Calu3 (cell line): ENCODE measurements around the gene KCNT1. TPM values are rescaled to one million over a fixed set of nuclear protein-coding genes. Genes with fewer than 3 reads are reported as not detected.

ENCODE experiments used
- BruUV-seq: library from RNA; stranded (reverse); fragments of 400-500 nt; replicated peaks from 2 replicates; lab custom pipeline; 2021; lab: Mats Ljungman, UMichigan
- CTCF ChIA-PET: fragments of 300-600 bp; sonication (Branson Sonifier 250); formaldehyde crosslinking; loops from one replicate; lab custom pipeline; 2022; ENCODE audit warnings: antibody characterized with exemption; lab: Charles Lee
- DNase-seq: peaks from one replicate; pipeline ENCODE4 v3.0.0; 2022
- H3K27ac Mint-ChIP-seq: one replicate; pipeline ENCODE4 v1.8.0; 2022; ENCODE audit warnings: mixed read lengths; ENCODE audit not compliant: unreplicated experiment
- H3K27me3 Mint-ChIP-seq: one replicate; pipeline ENCODE4 v1.8.0; 2022; ENCODE audit warnings: mixed read lengths; ENCODE audit not compliant: unreplicated experiment
- H3K36me3 Mint-ChIP-seq: one replicate; pipeline ENCODE4 v1.8.0; 2022; ENCODE audit warnings: mild to moderate bottlenecking, moderate library complexity, mixed read lengths; ENCODE audit not compliant: insufficient read depth, unreplicated experiment
- H3K4me1 Mint-ChIP-seq: one replicate; pipeline ENCODE4 v1.8.0; 2022; ENCODE audit warnings: mild to moderate bottlenecking, low read depth, mixed read lengths; ENCODE audit not compliant: unreplicated experiment
- H3K4me3 Mint-ChIP-seq: one replicate; pipeline ENCODE4 v1.8.0; 2022; ENCODE audit warnings: mild to moderate bottlenecking, low read depth, moderate library complexity, mixed read lengths; ENCODE audit not compliant: unreplicated experiment
- H3K9me3 Mint-ChIP-seq: one replicate; pipeline ENCODE4 v1.8.0; 2022; ENCODE audit warnings: low read depth, mixed read lengths; ENCODE audit not compliant: unreplicated experiment
- intact Hi-C: fragments of 100-400 bp; cut with micrococcal nuclease; formaldehyde crosslinking; loops from one replicate; pipeline ENCODE4 v1.10.0; 2022; ENCODE audit not compliant: unreplicated experiment
- total RNA-seq: library from RNA; stranded (reverse); gene quantifications from 2 replicates; pipeline ENCODE4 v1.2.3, GENCODE V29; 2022
- TF ChIP-seq, protein P1 (sequence below): fragments of 200-600 bp; IDR thresholded peaks from one replicate; pipeline ENCODE4 v1.8.0; 2022; ENCODE audit warnings: antibody characterized with exemption; ENCODE audit not compliant: unreplicated experiment

Gene KCNT1
- total RNA-seq, 1 experiment from 2014 or later = not detected

DNA sequence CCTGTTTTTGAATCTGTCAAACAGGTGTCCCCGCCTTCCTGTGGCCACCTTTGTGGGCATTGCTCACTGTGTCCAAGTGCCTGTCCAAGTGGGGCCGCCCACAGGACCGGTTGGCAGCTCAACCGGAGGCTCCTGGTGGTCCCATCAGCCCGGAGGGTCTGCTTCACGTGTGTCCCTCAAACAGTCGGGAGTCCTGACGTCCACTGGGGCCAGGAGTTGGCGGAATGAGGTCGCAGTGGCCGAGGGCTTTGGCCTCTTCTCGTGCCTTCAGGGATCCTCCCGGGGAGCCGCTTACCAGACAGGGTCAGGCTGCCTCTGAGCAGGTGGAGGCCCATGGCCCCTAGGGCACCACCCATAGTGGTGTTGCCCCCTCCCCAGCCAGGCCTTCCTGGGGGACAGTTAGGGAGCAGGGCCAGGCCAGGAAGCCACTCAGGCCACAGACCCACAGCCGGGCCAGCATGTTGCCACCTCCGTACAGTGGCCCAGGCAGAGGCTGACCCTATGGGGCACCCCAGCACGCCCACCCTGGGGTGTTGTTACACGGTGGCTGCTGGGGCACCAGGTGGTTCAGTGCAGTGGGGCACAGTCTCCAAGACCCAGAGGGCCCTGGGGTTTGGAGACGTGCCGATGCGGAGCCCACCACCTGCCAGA lies 69.5 kb downstream of the KCNT1 start:
- no peak for DNase-seq
- TF ChIP-seq, protein P1, sequence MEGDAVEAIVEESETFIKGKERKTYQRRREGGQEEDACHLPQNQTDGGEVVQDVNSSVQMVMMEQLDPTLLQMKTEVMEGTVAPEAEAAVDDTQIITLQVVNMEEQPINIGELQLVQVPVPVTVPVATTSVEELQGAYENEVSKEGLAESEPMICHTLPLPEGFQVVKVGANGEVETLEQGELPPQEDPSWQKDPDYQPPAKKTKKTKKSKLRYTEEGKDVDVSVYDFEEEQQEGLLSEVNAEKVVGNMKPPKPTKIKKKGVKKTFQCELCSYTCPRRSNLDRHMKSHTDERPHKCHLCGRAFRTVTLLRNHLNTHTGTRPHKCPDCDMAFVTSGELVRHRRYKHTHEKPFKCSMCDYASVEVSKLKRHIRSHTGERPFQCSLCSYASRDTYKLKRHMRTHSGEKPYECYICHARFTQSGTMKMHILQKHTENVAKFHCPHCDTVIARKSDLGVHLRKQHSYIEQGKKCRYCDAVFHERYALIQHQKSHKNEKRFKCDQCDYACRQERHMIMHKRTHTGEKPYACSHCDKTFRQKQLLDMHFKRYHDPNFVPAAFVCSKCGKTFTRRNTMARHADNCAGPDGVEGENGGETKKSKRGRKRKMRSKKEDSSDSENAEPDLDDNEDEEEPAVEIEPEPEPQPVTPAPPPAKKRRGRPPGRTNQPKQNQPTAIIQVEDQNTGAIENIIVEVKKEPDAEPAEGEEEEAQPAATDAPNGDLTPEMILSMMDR = no peak
- intact Hi-C loops = no loop called here
- Mint-ChIP-seq H3K4me1 (no peaks in the 10 kb centered on the region), H3K9me3 (no peaks in the 10 kb centered on the region), H3K36me3 (peaks cover 3% of the 10 kb centered on the region), H3K27ac (no peak overlapping the region), H3K4me3 (no peak overlapping the region), H3K27me3 (peaks cover 10% of the 10 kb centered on the region)
- CTCF ChIA-PET = no interaction called here
- no TSS peak for BruUV-seq

DNA sequence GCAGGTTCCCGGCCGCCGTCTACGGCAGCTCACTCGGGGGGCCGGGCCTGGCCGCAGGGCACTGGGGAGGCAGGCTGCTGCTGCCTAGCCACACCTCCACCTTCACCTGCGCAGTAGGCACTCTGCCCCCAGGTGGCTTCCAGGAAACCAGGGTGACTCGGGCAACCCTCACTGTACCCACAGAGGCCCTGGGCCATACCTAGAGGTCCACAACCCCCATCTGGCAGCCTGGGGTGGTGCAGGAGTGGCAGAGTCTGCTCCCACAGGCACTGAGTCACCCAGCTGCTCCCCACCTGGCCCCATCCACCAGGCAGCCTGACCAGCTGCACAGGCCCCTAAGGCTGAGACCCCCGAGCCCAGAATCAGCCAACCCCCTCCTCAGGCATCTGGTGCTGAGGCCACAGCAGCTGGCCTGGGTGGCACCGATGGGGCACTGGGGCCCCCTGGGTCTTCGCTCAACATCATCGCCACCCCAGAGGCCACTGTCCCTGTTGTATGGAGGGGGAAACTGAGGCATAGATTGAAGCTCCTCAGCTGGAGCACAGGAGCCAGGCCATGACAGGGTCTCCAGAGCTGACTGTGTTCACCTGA lies 70.2 kb downstream of the KCNT1 start:
- Mint-ChIP-seq H3K4me1 (no peaks in the 10 kb centered on the region), H3K4me3 (no peak overlapping the region), H3K27ac (no peak overlapping the region), H3K9me3 (no peaks in the 10 kb centered on the region), H3K36me3 (peaks cover 3% of the 10 kb centered on the region), H3K27me3 (peaks cover 10% of the 10 kb centered on the region)
- CTCF ChIA-PET = no interaction called here
- intact Hi-C loops = no loop called here
- TF ChIP-seq, protein P1 = no peak
- DNase-seq = no peak
- BruUV-seq = no TSS peak

DNA sequence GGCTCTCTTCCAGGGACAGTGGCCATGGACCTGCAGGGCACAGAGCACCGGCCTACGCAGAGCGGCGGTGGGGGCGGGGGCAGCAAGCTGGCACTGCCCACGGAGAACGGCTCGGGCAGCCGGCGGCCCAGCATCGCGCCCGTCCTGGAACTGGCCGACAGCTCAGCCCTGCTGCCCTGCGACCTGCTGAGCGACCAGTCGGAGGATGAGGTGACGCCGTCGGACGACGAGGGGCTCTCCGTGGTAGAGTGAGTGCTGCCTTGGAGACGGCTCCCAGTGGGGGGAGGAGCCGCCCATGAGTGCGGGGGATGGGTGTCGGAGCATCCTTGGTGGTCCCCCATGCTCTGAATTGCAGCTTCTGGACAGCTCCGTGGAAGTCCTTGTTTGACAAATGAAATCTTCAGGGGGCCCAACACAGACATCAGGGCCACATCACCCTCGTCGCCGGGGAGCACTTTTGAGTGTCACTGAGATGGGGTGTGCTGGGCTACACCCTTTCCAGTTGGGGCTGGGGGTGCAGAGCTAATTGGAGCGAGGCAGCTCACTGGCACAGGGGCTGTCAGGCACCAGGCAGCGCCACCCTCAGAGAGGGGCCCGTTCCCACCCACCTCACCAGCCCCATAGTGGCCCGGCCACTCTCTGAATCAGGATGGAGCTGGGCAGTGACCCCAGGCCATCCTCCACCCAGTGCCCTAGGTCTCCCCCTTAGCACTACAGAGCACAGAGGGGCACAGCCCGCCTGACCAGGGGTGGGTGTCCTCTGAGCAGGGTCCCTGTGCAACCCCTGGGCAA lies 70.9 kb downstream of the KCNT1 start:
- intact Hi-C loops = no loop called here
- TF ChIP-seq, protein P1 = no peak

DNA sequence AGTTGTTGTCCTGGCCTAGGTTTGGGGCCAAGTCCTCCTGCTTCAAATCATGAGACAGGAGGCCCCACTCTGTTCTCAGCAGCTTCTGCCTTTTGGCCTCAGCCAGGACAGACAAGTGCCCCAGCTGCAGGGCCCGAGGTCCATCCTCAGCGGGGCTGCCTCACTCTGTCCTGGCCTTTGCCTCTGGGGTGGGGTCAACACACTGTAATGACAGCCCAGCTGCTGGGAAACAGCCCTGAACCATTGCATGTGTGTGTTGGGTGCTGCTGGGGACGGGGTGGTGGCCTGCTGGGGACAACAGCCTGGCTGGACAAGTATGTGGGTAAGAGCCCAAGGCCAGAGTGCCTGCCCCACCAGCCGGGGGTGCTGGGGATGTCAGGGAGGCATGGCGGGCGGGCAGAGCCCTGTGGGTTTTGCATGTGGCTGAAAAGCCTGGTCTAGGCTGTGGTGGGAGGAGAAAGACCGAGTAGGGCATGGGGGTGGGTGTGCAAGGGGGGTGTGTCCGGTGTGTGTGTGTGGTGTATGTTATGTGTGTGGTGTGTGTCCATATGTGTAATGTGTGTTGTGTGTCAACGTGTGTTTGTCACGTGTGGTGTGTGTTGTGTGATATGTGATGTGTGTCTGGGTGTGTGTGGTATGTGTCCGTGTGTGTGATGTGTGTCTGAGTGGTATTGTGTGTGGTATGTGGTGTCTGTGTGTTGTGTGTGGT lies 71.7 kb downstream of the KCNT1 start:
- no peak overlapping the region for H3K27ac Mint-ChIP-seq
- H3K9me3 Mint-ChIP-seq = no peaks in the 10 kb centered on the region
- intact Hi-C loops = no loop called here
- no TSS peak for BruUV-seq
- H3K36me3 Mint-ChIP-seq = peaks cover 3% of the 10 kb centered on the region
- DNase-seq = no peak
- TF ChIP-seq, protein P1 = no peak
- H3K4me3 Mint-ChIP-seq = no peak overlapping the region
- H3K27me3 Mint-ChIP-seq = peaks cover 21% of the 10 kb centered on the region
- H3K4me1 Mint-ChIP-seq = no peaks in the 10 kb centered on the region
- CTCF ChIA-PET = no interaction called here

More for the DNA sequence above, 70.9 kb downstream of the KCNT1 start:
- CTCF ChIA-PET = no interaction called here
- Mint-ChIP-seq H3K9me3 (no peaks in the 10 kb centered on the region), H3K27me3 (peaks cover 15% of the 10 kb centered on the region), H3K4me1 (no peaks in the 10 kb centered on the region), H3K36me3 (peaks cover 3% of the 10 kb centered on the region), H3K4me3 (no peak overlapping the region), H3K27ac (no peak overlapping the region)
- no TSS peak for BruUV-seq
- no peak for DNase-seq
